HG03575 (cell line): ENCODE results near the gene NR1H4.
"Not testable (repeated sequence)": the region's sequence is repeated elsewhere in the genome, so short reads cannot be mapped to it uniquely, and the experiment has no call there.

ENCODE experiments used
- ATAC-seq: cut with Tn5 transposase; IDR thresholded peaks from one replicate; pipeline ENCODE4 v1.9.1; 2021; ENCODE audit not compliant: unreplicated experiment, insufficient number of reproducible peaks, low FRiP score; ENCODE audit errors: extremely low read depth

The NR1H4 gene

DNA sequence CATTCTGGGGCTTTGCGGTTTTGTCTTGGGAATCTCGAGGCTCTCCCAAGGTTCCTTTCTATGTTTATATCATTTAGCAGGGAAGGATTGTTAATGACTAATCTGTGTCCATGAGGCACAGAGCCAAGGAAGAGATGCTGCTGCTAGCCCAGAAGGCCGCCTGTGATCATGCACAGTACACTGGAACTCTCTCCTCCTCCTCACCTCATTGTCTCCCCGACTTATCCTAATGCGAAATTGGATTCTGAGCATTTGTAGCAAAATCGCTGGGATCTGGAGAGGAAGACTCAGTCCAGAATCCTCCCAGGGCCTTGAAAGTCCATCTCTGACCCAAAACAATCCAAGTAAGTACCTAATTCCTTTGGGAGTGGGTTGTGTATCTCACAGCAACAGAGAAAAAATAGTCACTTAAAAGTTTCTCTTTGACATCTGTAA lies at the start of gene NR1H4:
TSS of gene NR1H4 (plus strand) at position 151 of the 435 bp plus-strand sequence. CDS start 19,458 bp downstream, outside the sequence.
- no peak for ATAC-seq

GRCh38 chr12:100426145-100426544 lies 47.5 kb upstream of the NR1H4 start:
- no peak for ATAC-seq

- no peak for ATAC-seq
Observed at GRCh38 chr12:100427078-100427477, 46.6 kb upstream of the NR1H4 start.

- ATAC-seq: not testable (repeated sequence)
Observed at GRCh38 chr12:100430251-100430650, 43.4 kb upstream of the NR1H4 start.

- no peak for ATAC-seq
Observed at GRCh38 chr12:100433701-100434100, 40.0 kb upstream of the NR1H4 start.

GRCh38 chr12:100434177-100434576 lies 39.5 kb upstream of the NR1H4 start:
- ATAC-seq: no peak

GRCh38 chr12:100435957-100436356 lies 37.7 kb upstream of the NR1H4 start:
- ATAC-seq: no peak

- ATAC-seq: no peak
Observed at GRCh38 chr12:100437038-100437841, 36.4 kb upstream of the NR1H4 start.

- ATAC-seq: no peak
Observed at GRCh38 chr12:100439797-100440196, 33.9 kb upstream of the NR1H4 start.

DNA sequence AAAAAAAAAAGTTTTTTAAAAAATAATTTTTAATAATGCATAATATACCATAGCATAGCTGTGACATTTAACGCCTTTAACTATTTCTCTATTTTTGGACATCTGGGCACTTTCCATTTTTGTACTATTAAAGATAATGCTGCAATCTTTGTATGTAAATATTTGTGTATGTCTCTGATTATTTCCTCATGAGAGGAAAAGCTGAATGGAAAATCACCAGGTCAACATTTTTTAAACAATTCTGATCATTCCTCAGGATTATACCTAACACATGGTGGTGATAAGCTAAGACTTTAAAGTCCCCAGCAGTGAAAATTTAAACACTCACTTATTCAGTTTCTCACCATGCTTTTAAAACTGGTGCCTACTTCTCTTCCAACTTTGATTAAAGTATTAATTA lies 31.3 kb upstream of the NR1H4 start:
- no peak for ATAC-seq

DNA sequence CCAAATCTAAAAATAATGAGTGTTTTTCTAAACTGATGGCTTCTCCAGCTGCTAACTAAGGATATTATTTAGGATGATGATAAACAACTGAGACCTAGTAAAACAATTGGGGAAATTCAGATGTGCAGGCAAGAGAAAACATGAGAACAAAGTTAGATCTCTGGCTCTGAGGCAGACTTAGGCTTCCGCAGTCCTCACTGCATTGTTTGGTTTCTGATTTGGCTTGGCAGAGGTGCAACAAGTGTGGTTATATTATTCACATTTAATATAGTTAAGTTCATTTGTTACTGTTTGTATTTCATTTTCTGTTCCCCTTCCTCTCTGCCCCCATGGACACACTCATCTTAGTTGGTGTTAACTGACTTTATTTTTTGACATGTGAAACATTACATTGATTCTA lies 30.2 kb upstream of the NR1H4 start:
- ATAC-seq: no peak

- ATAC-seq: no peak
Observed at GRCh38 chr12:100445081-100445481, 28.6 kb upstream of the NR1H4 start.

- no peak for ATAC-seq
Observed at GRCh38 chr12:100447381-100447780, 26.3 kb upstream of the NR1H4 start.

- no peak for ATAC-seq
Observed at GRCh38 chr12:100448656-100449055, 25.0 kb upstream of the NR1H4 start.

GRCh38 chr12:100450735-100451134 lies 22.9 kb upstream of the NR1H4 start:
- ATAC-seq: no peak

- no peak for ATAC-seq
Observed at GRCh38 chr12:100453951-100454350, 19.7 kb upstream of the NR1H4 start.

- ATAC-seq: no peak
Observed at GRCh38 chr12:100455896-100456295, 17.8 kb upstream of the NR1H4 start.

- no peak for ATAC-seq
Observed at GRCh38 chr12:100458191-100458590, 15.5 kb upstream of the NR1H4 start.

DNA sequence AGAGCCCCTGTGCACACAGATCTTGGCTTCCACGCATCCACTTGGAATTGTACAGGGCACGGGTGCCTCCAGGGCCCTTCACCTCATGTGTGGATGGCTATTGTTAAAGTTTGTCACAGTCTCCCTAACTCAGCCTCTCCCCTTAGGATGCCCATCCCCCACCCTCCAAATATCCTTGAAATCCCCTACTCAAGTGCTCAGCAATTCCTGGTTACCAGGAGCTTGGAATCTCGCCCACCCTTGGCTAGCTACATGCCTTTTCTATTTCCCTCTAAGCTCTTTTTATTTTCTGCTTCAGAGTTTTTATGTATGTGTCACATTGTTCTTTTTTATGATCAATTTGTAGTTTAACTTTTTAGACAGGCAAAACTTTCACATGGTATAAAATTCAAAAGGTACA lies 13.0 kb upstream of the NR1H4 start:
- ATAC-seq: no peak

DNA sequence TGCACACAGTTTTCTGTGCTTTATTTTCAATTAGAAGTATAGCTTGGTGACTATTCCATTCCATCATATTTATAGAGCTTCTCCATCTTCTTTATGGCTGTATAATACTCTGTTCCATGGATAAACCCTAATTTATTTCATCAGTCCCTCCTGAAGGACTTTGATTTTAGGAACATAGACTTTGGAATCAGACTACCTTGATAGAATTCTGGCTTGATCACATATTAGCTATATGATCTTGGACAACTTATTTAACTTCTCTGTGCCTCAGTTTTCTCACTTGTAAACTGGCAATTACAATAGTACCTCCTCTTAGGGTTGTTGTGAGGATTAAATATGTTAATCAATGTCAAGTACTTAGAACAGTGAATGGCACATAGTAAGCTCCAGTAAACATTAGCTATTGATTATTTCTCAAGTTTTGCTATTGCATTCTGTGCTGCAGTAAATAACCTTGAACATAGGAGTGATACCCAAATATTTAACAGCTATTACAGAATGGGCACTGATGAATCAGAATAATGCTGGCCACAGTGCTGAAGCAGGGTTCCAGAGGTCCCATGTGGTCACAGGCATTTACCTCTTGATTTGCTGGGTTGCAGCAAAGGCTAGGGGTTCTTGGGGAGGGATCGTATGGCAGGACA lies 12.2 kb upstream of the NR1H4 start:
- ATAC-seq: no peak
